Fibroblast of lung (primary cell): ENCODE data around the gene TTLL11.

Experiments used
- EZH2 ChIP-seq: IDR thresholded peaks from 2 replicates; pipeline ENCODE4 v1.5.1; 2012; ENCODE audit warnings: low read length, control low read depth, mild to moderate bottlenecking; ENCODE audit errors: missing control alignments
- TF ChIP-seq, protein P1 (sequence below), 2 donors: IDR thresholded peaks in 1 of 2; conservative IDR thresholded peaks in 1 of 2; 1 replicate in 1 of 2; 2 replicates in 1 of 2; pipeline ENCODE4 v1.5.1; 2011 to 2012; ENCODE audit warnings: low read length in 2 of 2, control low read depth in 1 of 2, inconsistent platforms in 1 of 2, low read depth in 1 of 2, mild to moderate bottlenecking in 1 of 2

DNA sequence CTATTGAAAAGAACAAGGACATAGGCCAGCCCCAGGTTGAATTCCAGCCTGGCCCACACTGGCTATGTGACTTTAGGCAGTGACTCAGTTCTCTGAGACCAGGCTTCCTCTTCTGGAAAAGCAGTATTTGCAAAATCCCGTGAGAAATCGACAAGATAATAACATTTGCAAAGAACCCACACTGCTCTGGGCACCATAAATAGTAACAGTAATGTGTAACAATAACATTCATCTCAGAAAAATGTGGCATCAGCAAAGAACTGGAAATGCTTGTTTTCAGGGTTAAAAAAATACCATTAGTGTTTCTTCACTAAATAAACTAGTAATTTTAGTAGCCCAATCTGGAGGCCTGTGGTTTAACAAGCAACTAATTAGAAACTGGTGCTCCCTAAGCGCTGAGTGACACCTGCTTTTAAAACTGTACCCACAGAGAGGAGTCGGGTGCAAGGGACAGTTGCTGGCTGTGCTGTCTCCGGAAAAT lies 148.4 kb downstream of the TTLL11 start:
- TF ChIP-seq, protein P1, sequence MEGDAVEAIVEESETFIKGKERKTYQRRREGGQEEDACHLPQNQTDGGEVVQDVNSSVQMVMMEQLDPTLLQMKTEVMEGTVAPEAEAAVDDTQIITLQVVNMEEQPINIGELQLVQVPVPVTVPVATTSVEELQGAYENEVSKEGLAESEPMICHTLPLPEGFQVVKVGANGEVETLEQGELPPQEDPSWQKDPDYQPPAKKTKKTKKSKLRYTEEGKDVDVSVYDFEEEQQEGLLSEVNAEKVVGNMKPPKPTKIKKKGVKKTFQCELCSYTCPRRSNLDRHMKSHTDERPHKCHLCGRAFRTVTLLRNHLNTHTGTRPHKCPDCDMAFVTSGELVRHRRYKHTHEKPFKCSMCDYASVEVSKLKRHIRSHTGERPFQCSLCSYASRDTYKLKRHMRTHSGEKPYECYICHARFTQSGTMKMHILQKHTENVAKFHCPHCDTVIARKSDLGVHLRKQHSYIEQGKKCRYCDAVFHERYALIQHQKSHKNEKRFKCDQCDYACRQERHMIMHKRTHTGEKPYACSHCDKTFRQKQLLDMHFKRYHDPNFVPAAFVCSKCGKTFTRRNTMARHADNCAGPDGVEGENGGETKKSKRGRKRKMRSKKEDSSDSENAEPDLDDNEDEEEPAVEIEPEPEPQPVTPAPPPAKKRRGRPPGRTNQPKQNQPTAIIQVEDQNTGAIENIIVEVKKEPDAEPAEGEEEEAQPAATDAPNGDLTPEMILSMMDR (conservative IDR thresholded peaks at IDR 0.05 in 1 of 2, IDR thresholded peaks at IDR 0.05 in 1 of 2; ENCODE audit: low read depth in 1 of 2, low read length in 2 of 2), result no peak
- TF ChIP-seq EZH2, result no peak
